Astrocyte (in vitro differentiated cells and primary cell): ENCODE results near the gene APOL6. TPM values are rescaled to one million over a fixed set of nuclear protein-coding genes. Genes with fewer than 3 reads are reported as not detected.
A peak's percentile ranks its signal among the peaks of the same experiment; 100 is the strongest.

Experiments
- DNase-seq: peaks from one replicate; pipeline ENCODE4 v3.0.0-alpha.2; 2010; ENCODE audit warnings: low read depth
- FAIRE-seq: peaks from 2 replicates; lab custom pipeline; 2011; peaks lifted over from hg19 to GRCh38; lab: Jason Lieb, UNC
- H2AFZ ChIP-seq: 2 replicates; pipeline ENCODE4 v1.6.0; 2012; ENCODE audit warnings: low read depth, low read length, inconsistent platforms
- H3K27ac ChIP-seq: 2 replicates; pipeline ENCODE4 v1.5.1; 2011; ENCODE audit warnings: low read depth, low read length, inconsistent platforms
- H3K27me3 ChIP-seq: 2 replicates; pipeline ENCODE4 v1.6.0; 2011; ENCODE audit warnings: low read length, inconsistent platforms; ENCODE audit not compliant: insufficient read depth
- H3K36me3 ChIP-seq: 2 replicates; pipeline ENCODE4 v1.5.1; 2011; ENCODE audit warnings: low read length, inconsistent platforms; ENCODE audit not compliant: insufficient read depth
- H3K4me1 ChIP-seq: 2 replicates; pipeline ENCODE4 v1.5.1; 2011; ENCODE audit warnings: low read length, inconsistent platforms; ENCODE audit not compliant: insufficient read depth
- H3K4me2 ChIP-seq: 2 replicates; pipeline ENCODE4 v1.6.0; 2012; ENCODE audit warnings: low read length, inconsistent platforms
- H3K4me3 ChIP-seq: 2 replicates; pipeline ENCODE4 v1.5.1; 2011; ENCODE audit warnings: low read depth, mild to moderate bottlenecking, low read length, inconsistent platforms; ENCODE audit not compliant: insufficient read depth
- H3K79me2 ChIP-seq: 2 replicates; pipeline ENCODE4 v1.6.0; 2012; ENCODE audit warnings: mild to moderate bottlenecking, low read length, inconsistent platforms; ENCODE audit not compliant: insufficient read depth
- H3K9ac ChIP-seq: 2 replicates; pipeline ENCODE4 v1.6.0; 2012; ENCODE audit warnings: mild to moderate bottlenecking, low read length, inconsistent platforms
- H3K9me3 ChIP-seq: 2 replicates; pipeline ENCODE4 v1.5.1; 2012; ENCODE audit warnings: low read depth, mild to moderate bottlenecking, low read length, inconsistent platforms; ENCODE audit not compliant: insufficient read depth
- H4K20me1 ChIP-seq: 2 replicates; pipeline ENCODE4 v1.6.0; 2012; ENCODE audit warnings: low read length, inconsistent platforms; ENCODE audit not compliant: insufficient read depth
- H3K27ac Mint-ChIP-seq: one replicate; pipeline ENCODE4 v1.8.0; 2021; ENCODE audit warnings: mild to moderate bottlenecking, mixed read lengths; ENCODE audit not compliant: unreplicated experiment
- H3K27me3 Mint-ChIP-seq: one replicate; pipeline ENCODE4 v1.8.0; 2021; ENCODE audit warnings: low read depth, mixed read lengths; ENCODE audit not compliant: unreplicated experiment
- H3K36me3 Mint-ChIP-seq: one replicate; pipeline ENCODE4 v1.8.0; 2021; ENCODE audit warnings: low read depth, mixed read lengths; ENCODE audit not compliant: unreplicated experiment
- H3K4me1 Mint-ChIP-seq: one replicate; pipeline ENCODE4 v1.8.0; 2021; ENCODE audit warnings: low read depth, mixed read lengths; ENCODE audit not compliant: unreplicated experiment
- H3K4me3 Mint-ChIP-seq: one replicate; pipeline ENCODE4 v1.8.0; 2021; ENCODE audit warnings: mild to moderate bottlenecking, moderate library complexity, mixed read lengths; ENCODE audit not compliant: unreplicated experiment
- H3K9me3 Mint-ChIP-seq: one replicate; pipeline ENCODE4 v1.8.0; 2021; ENCODE audit warnings: mild to moderate bottlenecking, mixed read lengths; ENCODE audit not compliant: unreplicated experiment
- EZH2 ChIP-seq: IDR thresholded peaks from 2 replicates; pipeline ENCODE4 v1.6.1; 2012; ENCODE audit warnings: mild to moderate bottlenecking, low read length, inconsistent platforms; ENCODE audit not compliant: insufficient read depth
- total RNA-seq: library from RNA; stranded (reverse); gene quantifications from 2 replicates; pipeline ENCODE4 v1.2.1, GENCODE V29; 2021
- TF ChIP-seq, protein P1 (sequence below): IDR thresholded peaks from 2 replicates; pipeline ENCODE4 v1.5.1; 2011; ENCODE audit warnings: low read depth, mild to moderate bottlenecking, inconsistent platforms, low read length, moderate library complexity; ENCODE audit not compliant: insufficient read depth

APOL6 gene
- total RNA-seq, 1 donor from 2014 or later = 5.9 TPM

DNA sequence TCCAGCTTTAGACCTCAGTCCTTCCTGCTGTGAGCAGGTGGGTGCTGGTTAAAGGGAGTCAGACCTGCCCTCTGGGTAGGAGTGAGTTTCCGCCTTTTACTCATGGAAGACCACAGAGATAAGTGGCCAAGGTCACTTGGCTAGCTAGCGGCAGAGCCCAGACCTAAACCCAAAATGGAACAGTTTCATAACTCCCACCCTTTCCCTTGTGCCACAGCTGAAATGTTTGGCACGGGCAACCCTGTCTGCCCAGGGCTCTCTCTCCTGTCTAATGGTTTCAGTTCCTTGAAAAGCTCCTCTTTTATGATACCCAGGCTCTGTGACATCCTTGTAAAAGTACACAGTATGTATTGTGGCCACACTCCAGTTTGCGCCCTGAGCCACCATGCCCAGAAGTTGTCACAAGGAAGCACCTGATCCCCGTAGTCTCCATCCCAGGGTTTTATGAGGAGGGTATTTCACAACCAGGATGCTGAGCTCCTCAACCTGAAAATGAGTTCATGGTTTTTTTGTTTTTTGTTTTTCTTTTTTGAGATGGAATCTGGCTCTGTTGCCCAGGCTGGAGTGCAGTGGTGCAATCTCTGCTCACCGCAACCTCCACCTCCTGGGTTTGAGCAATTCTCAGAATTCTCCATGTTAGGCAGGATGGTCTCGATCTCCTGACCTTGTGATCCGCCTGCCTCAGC, 36.2 kb upstream of the APOL6 start:
- Histone ChIP-seq H3K27me3 (peaks cover 19% of the 10 kb centered on the region), H3K36me3 (no peaks in the 10 kb centered on the region), H3K9ac (no peak overlapping the region), H3K27ac (no peak overlapping the region), H3K4me1 (no peaks in the 10 kb centered on the region), H2AFZ (no peak overlapping the region), H3K79me2 (no peaks in the 10 kb centered on the region), H3K4me3 (no peak overlapping the region), H3K4me2 (no peak overlapping the region), H4K20me1 (no peaks in the 10 kb centered on the region), H3K9me3 (no peaks in the 10 kb centered on the region)
- DNase-seq = no peak
- no peaks in the 10 kb centered on the region for H3K36me3 Mint-ChIP-seq
- H3K27me3 Mint-ChIP-seq = peaks cover 56% of the 10 kb centered on the region
- H3K4me3 Mint-ChIP-seq = no peak overlapping the region
- TF ChIP-seq, protein P1, sequence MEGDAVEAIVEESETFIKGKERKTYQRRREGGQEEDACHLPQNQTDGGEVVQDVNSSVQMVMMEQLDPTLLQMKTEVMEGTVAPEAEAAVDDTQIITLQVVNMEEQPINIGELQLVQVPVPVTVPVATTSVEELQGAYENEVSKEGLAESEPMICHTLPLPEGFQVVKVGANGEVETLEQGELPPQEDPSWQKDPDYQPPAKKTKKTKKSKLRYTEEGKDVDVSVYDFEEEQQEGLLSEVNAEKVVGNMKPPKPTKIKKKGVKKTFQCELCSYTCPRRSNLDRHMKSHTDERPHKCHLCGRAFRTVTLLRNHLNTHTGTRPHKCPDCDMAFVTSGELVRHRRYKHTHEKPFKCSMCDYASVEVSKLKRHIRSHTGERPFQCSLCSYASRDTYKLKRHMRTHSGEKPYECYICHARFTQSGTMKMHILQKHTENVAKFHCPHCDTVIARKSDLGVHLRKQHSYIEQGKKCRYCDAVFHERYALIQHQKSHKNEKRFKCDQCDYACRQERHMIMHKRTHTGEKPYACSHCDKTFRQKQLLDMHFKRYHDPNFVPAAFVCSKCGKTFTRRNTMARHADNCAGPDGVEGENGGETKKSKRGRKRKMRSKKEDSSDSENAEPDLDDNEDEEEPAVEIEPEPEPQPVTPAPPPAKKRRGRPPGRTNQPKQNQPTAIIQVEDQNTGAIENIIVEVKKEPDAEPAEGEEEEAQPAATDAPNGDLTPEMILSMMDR = no peak
- TF ChIP-seq EZH2 = no peak
- H3K27ac Mint-ChIP-seq = no peak overlapping the region
- no peak for FAIRE-seq
- H3K9me3 Mint-ChIP-seq = peaks cover 3% of the 10 kb centered on the region
- H3K4me1 Mint-ChIP-seq = no peaks in the 10 kb centered on the region

DNA sequence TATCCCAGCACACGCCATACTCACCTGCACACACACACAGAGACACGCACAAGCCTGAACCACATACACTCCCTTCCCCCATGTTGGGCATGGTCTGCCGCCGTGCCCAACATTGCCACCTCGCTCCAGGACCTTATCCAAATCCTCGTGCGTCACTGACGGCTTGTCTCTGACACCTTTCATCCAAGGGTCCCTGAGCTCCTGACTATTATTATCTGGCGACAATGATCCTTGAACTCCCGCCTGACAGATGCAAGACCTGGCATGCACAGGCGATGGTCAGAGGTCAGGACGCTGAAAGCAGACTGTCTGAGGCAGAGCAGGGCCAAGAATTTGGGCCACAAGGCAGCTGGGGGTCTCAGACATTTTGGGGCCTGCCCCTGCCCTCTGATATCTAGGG, 35.3 kb upstream of the APOL6 start:
- no peak overlapping the region for H3K27ac ChIP-seq
- H3K27me3 ChIP-seq = peaks cover 21% of the 10 kb centered on the region
- Mint-ChIP-seq H3K4me1 (no peaks in the 10 kb centered on the region), H3K27me3 (peaks cover 54% of the 10 kb centered on the region), H3K4me3 (no peak overlapping the region), H3K9me3 (peaks cover 3% of the 10 kb centered on the region), H3K36me3 (no peaks in the 10 kb centered on the region), H3K27ac (no peak overlapping the region)
- no peak overlapping the region for H2AFZ ChIP-seq
- no peaks in the 10 kb centered on the region for H4K20me1 ChIP-seq
- no peaks in the 10 kb centered on the region for H3K4me1 ChIP-seq
- no peaks in the 10 kb centered on the region for H3K79me2 ChIP-seq
- FAIRE-seq (no peak), DNase-seq (no peak)
- H3K4me2 ChIP-seq = no peak overlapping the region
- no peaks in the 10 kb centered on the region for H3K9me3 ChIP-seq
- H3K36me3 ChIP-seq = no peaks in the 10 kb centered on the region
- no peak for TF ChIP-seq EZH2
- TF ChIP-seq, protein P1 = no peak
- H3K9ac ChIP-seq = no peak overlapping the region
- no peak overlapping the region for H3K4me3 ChIP-seq

DNA sequence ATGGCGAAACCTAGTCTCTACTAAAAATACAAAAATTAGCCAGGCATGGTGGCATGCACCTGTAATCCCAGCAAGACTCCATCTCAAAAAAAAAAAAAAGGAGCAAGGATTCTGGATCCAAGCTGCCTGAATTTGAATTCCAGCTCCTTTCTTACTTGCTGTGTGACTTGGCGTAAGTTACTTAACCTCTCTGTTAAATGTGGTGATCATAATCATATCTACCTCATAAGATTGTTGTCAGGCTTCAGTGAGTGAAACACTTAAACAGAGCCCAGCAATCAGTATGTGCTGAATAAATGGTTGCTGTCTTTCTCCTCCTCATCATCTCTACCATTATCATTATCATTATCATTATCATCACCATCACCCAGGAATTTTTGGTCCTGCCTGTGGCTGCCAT, 33.8 kb upstream of the APOL6 start:
- no peaks in the 10 kb centered on the region for H3K36me3 Mint-ChIP-seq
- no peak overlapping the region for H3K4me3 Mint-ChIP-seq
- Histone ChIP-seq H3K27me3 (peaks cover 17% of the 10 kb centered on the region), H3K4me1 (no peaks in the 10 kb centered on the region), H3K4me2 (no peak overlapping the region), H3K4me3 (no peak overlapping the region), H3K36me3 (no peaks in the 10 kb centered on the region), H3K79me2 (no peaks in the 10 kb centered on the region), H3K27ac (no peak overlapping the region), H3K9me3 (no peaks in the 10 kb centered on the region), H3K9ac (no peak overlapping the region), H4K20me1 (no peaks in the 10 kb centered on the region), H2AFZ (no peak overlapping the region)
- no peaks in the 10 kb centered on the region for H3K4me1 Mint-ChIP-seq
- no peak for DNase-seq
- peaks cover 1% of the 10 kb centered on the region for H3K9me3 Mint-ChIP-seq
- no peak for FAIRE-seq
- H3K27ac Mint-ChIP-seq = peak overlapping the region; percentile 21
- no peak for TF ChIP-seq EZH2
- TF ChIP-seq, protein P1 = no peak
- H3K27me3 Mint-ChIP-seq = peaks cover 40% of the 10 kb centered on the region
